ENCODE measurements around the gene LGR5.

The LGR5 gene

GRCh38 chr12:71426300-71427047 is 13.1 kb upstream of the LGR5 start:
- DNase-seq: no peak
- no peaks in the 10 kb centered on the region for H3K36me3 Mint-ChIP-seq (ENCODE audit: low read depth)
- no peak for ATAC-seq
- H3K4me3 Mint-ChIP-seq: no peak overlapping the region
- no peak overlapping the region for H3K27ac Mint-ChIP-seq
- no peaks in the 10 kb centered on the region for H3K9me3 Mint-ChIP-seq
- H3K27me3 Mint-ChIP-seq: peaks cover 22% of the 10 kb centered on the region
- H3K4me1 Mint-ChIP-seq: no peaks in the 10 kb centered on the region

GRCh38 chr12:71430756-71431155 is 8.8 kb upstream of the LGR5 start:
- no peak for ATAC-seq

GRCh38 chr12:71431991-71432390 is 7.6 kb upstream of the LGR5 start:
- Mint-ChIP-seq H3K27me3 (peaks cover 39% of the 10 kb centered on the region), H3K4me3 (no peak overlapping the region), H3K36me3 (ENCODE audit: low read depth) (peaks cover 6% of the 10 kb centered on the region), H3K4me1 (no peaks in the 10 kb centered on the region), H3K27ac (no peak overlapping the region), H3K9me3 (peaks cover 9% of the 10 kb centered on the region)
- DNase-seq: no peak
- ATAC-seq: no peak

More at GRCh38 chr12:71430756-71431155, 8.8 kb upstream of the LGR5 start:
- no peaks in the 10 kb centered on the region for H3K4me1 Mint-ChIP-seq
- no peak overlapping the region for H3K4me3 Mint-ChIP-seq
- no peak for DNase-seq
- H3K27ac Mint-ChIP-seq: no peak overlapping the region
- peaks cover 4% of the 10 kb centered on the region for H3K36me3 Mint-ChIP-seq (ENCODE audit: low read depth)
- peaks cover 36% of the 10 kb centered on the region for H3K27me3 Mint-ChIP-seq
- peaks cover 4% of the 10 kb centered on the region for H3K9me3 Mint-ChIP-seq

GRCh38 chr12:71432936-71433335 is 6.7 kb upstream of the LGR5 start:
- ATAC-seq (no peak), DNase-seq (no peak)
- peaks cover 6% of the 10 kb centered on the region for H3K36me3 Mint-ChIP-seq (ENCODE audit: low read depth)
- H3K4me3 Mint-ChIP-seq: no peak overlapping the region
- H3K27me3 Mint-ChIP-seq: peaks cover 45% of the 10 kb centered on the region
- peaks cover 16% of the 10 kb centered on the region for H3K9me3 Mint-ChIP-seq
- no peak overlapping the region for H3K27ac Mint-ChIP-seq
- no peaks in the 10 kb centered on the region for H3K4me1 Mint-ChIP-seq

GRCh38 chr12:71436696-71437095 is 2.9 kb upstream of the LGR5 start:
- no peak for ATAC-seq
- peaks cover 64% of the 10 kb centered on the region for H3K27me3 Mint-ChIP-seq
- peaks cover 6% of the 10 kb centered on the region for H3K36me3 Mint-ChIP-seq (ENCODE audit: low read depth)
- no peak for DNase-seq
- no peak overlapping the region for H3K4me3 Mint-ChIP-seq
- H3K27ac Mint-ChIP-seq: no peak overlapping the region
- peaks cover 21% of the 10 kb centered on the region for H3K4me1 Mint-ChIP-seq
- H3K9me3 Mint-ChIP-seq: peaks cover 16% of the 10 kb centered on the region

- ATAC-seq: no peak
- H3K9me3 Mint-ChIP-seq: peaks cover 16% of the 10 kb centered on the region
These were observed 782 bp upstream of the LGR5 start for GRCh38 chr12:71438670-71439361.

GRCh38 chr12:71439362-71439612 is 311 bp upstream of the LGR5 start:
- Mint-ChIP-seq H3K4me3 (peak overlapping the region; percentile 75), H3K27ac (no peak overlapping the region), H3K27me3 (peaks cover 64% of the 10 kb centered on the region), H3K36me3 (ENCODE audit: low read depth) (peaks cover 6% of the 10 kb centered on the region), H3K9me3 (peaks cover 16% of the 10 kb centered on the region), H3K4me1 (peaks cover 21% of the 10 kb centered on the region)
- ATAC-seq (peak; percentile 3), DNase-seq (no peak)

More at GRCh38 chr12:71438670-71439361, 782 bp upstream of the LGR5 start:
- Mint-ChIP-seq H3K4me3 (peak overlapping the region; percentile 75), H3K27me3 (peaks cover 67% of the 10 kb centered on the region), H3K27ac (no peak overlapping the region), H3K4me1 (peaks cover 21% of the 10 kb centered on the region), H3K36me3 (ENCODE audit: low read depth) (peaks cover 6% of the 10 kb centered on the region)
- DNase-seq: no peak

GRCh38 chr12:71440345-71440762 is 756 bp downstream of the LGR5 start:
- ATAC-seq: no peak
- Mint-ChIP-seq H3K4me3 (peak overlapping the region; percentile 75), H3K27me3 (peaks cover 67% of the 10 kb centered on the region)

GRCh38 chr12:71440763-71441748 is 1.5 kb downstream of the LGR5 start:
- H3K4me3 Mint-ChIP-seq: peak overlapping the region; percentile 73
- DNase-seq (no peak), ATAC-seq (no peak)
- H3K36me3 Mint-ChIP-seq (ENCODE audit: low read depth): peaks cover 1% of the 10 kb centered on the region
- H3K9me3 Mint-ChIP-seq: peaks cover 12% of the 10 kb centered on the region
- H3K27ac Mint-ChIP-seq: no peak overlapping the region
- peaks cover 21% of the 10 kb centered on the region for H3K4me1 Mint-ChIP-seq
- peaks cover 64% of the 10 kb centered on the region for H3K27me3 Mint-ChIP-seq

More at GRCh38 chr12:71440345-71440762, 756 bp downstream of the LGR5 start:
- Mint-ChIP-seq H3K36me3 (ENCODE audit: low read depth) (peaks cover 5% of the 10 kb centered on the region), H3K4me1 (peaks cover 21% of the 10 kb centered on the region), H3K27ac (no peak overlapping the region), H3K9me3 (peaks cover 15% of the 10 kb centered on the region)
- no peak for DNase-seq

GRCh38 chr12:71441836-71442566 is 2.4 kb downstream of the LGR5 start:
- H3K36me3 Mint-ChIP-seq (ENCODE audit: low read depth): no peaks in the 10 kb centered on the region

GRCh38 chr12:71442567-71442931 is 3.0 kb downstream of the LGR5 start:
- Mint-ChIP-seq H3K36me3 (ENCODE audit: low read depth) (no peaks in the 10 kb centered on the region), H3K27me3 (peaks cover 58% of the 10 kb centered on the region), H3K4me3 (no peak overlapping the region)

More at GRCh38 chr12:71441836-71442566, 2.4 kb downstream of the LGR5 start:
- H3K27me3 Mint-ChIP-seq: peaks cover 59% of the 10 kb centered on the region
- H3K27ac Mint-ChIP-seq: no peak overlapping the region
- H3K4me3 Mint-ChIP-seq: no peak overlapping the region
- peaks cover 7% of the 10 kb centered on the region for H3K9me3 Mint-ChIP-seq
- DNase-seq (no peak), ATAC-seq (no peak)
- peaks cover 21% of the 10 kb centered on the region for H3K4me1 Mint-ChIP-seq

GRCh38 chr12:71445071-71445470 is 5.5 kb downstream of the LGR5 start:
- Mint-ChIP-seq H3K27ac (no peak overlapping the region), H3K27me3 (peaks cover 41% of the 10 kb centered on the region), H3K4me1 (peaks cover 11% of the 10 kb centered on the region), H3K36me3 (ENCODE audit: low read depth) (no peaks in the 10 kb centered on the region), H3K9me3 (no peaks in the 10 kb centered on the region), H3K4me3 (no peak overlapping the region)
- DNase-seq (no peak), ATAC-seq (no peak)

More at GRCh38 chr12:71442567-71442931, 3.0 kb downstream of the LGR5 start:
- Mint-ChIP-seq H3K9me3 (peaks cover 2% of the 10 kb centered on the region), H3K27ac (no peak overlapping the region), H3K4me1 (peaks cover 21% of the 10 kb centered on the region)
- ATAC-seq: no peak
- DNase-seq: no peak

GRCh38 chr12:71447691-71448132 is 8.1 kb downstream of the LGR5 start:
- peaks cover 18% of the 10 kb centered on the region for H3K27me3 Mint-ChIP-seq
- H3K27ac Mint-ChIP-seq: no peak overlapping the region
- no peaks in the 10 kb centered on the region for H3K4me1 Mint-ChIP-seq
- H3K4me3 Mint-ChIP-seq: no peak overlapping the region
- no peak for DNase-seq
- no peaks in the 10 kb centered on the region for H3K9me3 Mint-ChIP-seq
- H3K36me3 Mint-ChIP-seq (ENCODE audit: low read depth): no peaks in the 10 kb centered on the region
- ATAC-seq: no peak

- no peaks in the 10 kb centered on the region for H3K9me3 Mint-ChIP-seq
- no peak overlapping the region for H3K27ac Mint-ChIP-seq
These were observed 8.6 kb downstream of the LGR5 start for GRCh38 chr12:71448150-71448581.

More at GRCh38 chr12:71448150-71448581, 8.6 kb downstream of the LGR5 start:
- ATAC-seq (no peak), DNase-seq (no peak)
- H3K36me3 Mint-ChIP-seq (ENCODE audit: low read depth): no peaks in the 10 kb centered on the region
- H3K27me3 Mint-ChIP-seq: peaks cover 17% of the 10 kb centered on the region
- H3K4me1 Mint-ChIP-seq: no peaks in the 10 kb centered on the region
- no peak overlapping the region for H3K4me3 Mint-ChIP-seq
